AG09309 (cell line): ENCODE results near the gene GLDC.
"Not testable (repeated sequence)": the region's sequence is repeated elsewhere in the genome, so short reads cannot be mapped to it uniquely, and the experiment has no call there.

ENCODE experiments used
- DNase-seq: peaks from one replicate; pipeline ENCODE4 v3.0.0-alpha.2; 2010; ENCODE audit warnings: low read depth
- H3K4me3 ChIP-seq: 2 replicates; pipeline ENCODE4 v1.5.1; 2011; ENCODE audit warnings: mild to moderate bottlenecking, low read depth, low read length, moderate library complexity; ENCODE audit not compliant: control insufficient read depth
- CTCF ChIP-seq: IDR thresholded peaks from 2 replicates; pipeline ENCODE4 v1.5.1; 2011; ENCODE audit warnings: mild to moderate bottlenecking, low read depth, low read length, inconsistent platforms; ENCODE audit not compliant: insufficient read depth, control insufficient read depth; ENCODE audit errors: missing control alignments

The GLDC gene

GRCh38 chr9:6646293-6646636 lies 736 bp upstream of the GLDC start:
- no peak overlapping the region for H3K4me3 ChIP-seq
- no peak for DNase-seq
- no peak for TF ChIP-seq CTCF

GRCh38 chr9:6645105-6645354 lies 499 bp downstream of the GLDC start:
- not testable (repeated sequence) for DNase-seq, H3K4me3 ChIP-seq

- no peak for DNase-seq
- H3K4me3 ChIP-seq: no peak overlapping the region
- no peak for TF ChIP-seq CTCF
These were observed 1.0 kb downstream of the GLDC start for GRCh38 chr9:6644346-6645104.

- no peak for DNase-seq
- H3K4me3 ChIP-seq: no peak overlapping the region
These were observed 3.6 kb downstream of the GLDC start for GRCh38 chr9:6641961-6642360.

GRCh38 chr9:6641561-6641960 lies 4.0 kb downstream of the GLDC start:
- no peak for TF ChIP-seq CTCF
- H3K4me3 ChIP-seq: no peak overlapping the region

More at GRCh38 chr9:6641961-6642360, 3.6 kb downstream of the GLDC start:
- no peak for TF ChIP-seq CTCF

GRCh38 chr9:6641056-6641455 lies 4.5 kb downstream of the GLDC start:
- DNase-seq: no peak
- TF ChIP-seq CTCF: no peak
- no peak overlapping the region for H3K4me3 ChIP-seq

More at GRCh38 chr9:6641561-6641960, 4.0 kb downstream of the GLDC start:
- no peak for DNase-seq

GRCh38 chr9:6640268-6641051 lies 5.1 kb downstream of the GLDC start:
- no peak for DNase-seq
- no peak overlapping the region for H3K4me3 ChIP-seq
- no peak for TF ChIP-seq CTCF
